HG02798 (cell line): ENCODE data around the gene GPR17.
A peak's percentile ranks its signal among the peaks of the same experiment; 100 is the strongest.

Experiments used
- ATAC-seq: cut with Tn5 transposase; IDR thresholded peaks from one replicate; pipeline ENCODE4 v1.9.1; 2021; ENCODE audit warnings: mild to moderate bottlenecking; ENCODE audit not compliant: unreplicated experiment, poor library complexity

The GPR17 gene

DNA sequence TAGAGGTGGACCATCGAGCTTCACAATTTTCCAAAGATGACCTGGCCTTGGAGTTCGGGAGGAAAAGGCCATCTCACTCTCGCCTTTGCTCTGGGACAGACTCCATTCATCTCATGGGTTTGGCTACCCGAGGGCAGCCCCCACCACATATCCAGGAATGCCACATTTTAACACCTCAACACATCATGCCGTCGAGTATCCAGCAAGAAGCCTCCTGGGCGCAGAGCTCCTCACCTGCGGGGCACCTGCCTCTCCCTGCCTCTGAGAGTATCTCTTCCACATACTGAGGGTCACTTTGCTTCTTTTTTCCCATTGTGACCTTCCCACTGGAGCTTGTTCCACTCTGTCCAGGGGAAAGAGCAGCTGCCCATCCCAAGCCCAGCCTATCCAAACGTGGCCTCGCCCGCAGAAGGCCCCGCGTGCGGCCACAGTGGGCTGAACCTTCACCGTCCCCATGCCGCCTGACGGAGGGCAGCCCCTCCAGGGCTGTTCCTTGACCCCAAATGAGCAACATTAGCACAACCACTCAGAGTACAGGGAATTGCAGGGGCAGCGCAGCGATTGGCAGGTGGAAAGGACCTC is 34.8 kb downstream of the GPR17 start:
- ATAC-seq: no peak

- no peak for ATAC-seq
Observed at GRCh38 chr2:127681288-127681804, 35.4 kb downstream of the GPR17 start.

GRCh38 chr2:127681976-127682857 is 36.3 kb downstream of the GPR17 start:
- no peak for ATAC-seq

DNA sequence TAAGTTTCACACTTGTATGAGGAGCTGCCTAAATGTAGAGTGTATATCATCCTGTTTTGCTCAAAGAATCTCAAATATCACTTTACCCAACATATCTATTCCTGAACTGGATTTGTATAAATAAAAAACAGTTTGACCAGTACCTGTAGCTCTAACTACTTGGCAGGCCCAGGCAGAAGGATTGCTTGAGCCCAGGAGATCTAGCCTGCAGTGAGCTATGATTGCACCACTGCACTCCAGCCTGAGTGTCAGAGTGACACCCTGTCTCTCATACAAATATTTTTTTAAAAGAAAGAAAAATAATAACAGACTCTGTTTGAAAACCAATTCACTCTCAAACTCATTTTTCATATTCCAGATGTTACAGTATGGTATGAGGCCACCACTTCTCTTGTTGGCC is 37.1 kb downstream of the GPR17 start:
- ATAC-seq: no peak

DNA sequence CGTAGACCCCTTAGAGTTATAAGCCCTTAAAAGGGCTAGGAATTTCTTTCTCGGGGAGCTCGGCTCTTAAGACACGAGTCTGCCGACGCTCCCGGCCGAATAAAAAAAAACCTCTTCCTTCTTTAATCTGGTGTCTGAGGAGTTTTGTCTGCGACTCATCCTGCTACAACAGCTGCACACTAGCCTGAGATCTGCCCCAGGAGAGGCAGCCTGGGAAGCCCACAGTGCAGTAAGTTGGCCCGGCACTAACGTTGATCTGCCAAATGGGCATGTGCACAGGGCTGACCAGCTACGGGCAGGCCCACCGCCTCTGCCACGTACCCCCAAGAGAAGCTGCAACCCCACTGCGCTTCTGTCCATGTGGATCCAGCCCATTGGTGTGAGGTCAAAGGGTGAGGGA is 37.8 kb downstream of the GPR17 start:
- no peak for ATAC-seq

DNA sequence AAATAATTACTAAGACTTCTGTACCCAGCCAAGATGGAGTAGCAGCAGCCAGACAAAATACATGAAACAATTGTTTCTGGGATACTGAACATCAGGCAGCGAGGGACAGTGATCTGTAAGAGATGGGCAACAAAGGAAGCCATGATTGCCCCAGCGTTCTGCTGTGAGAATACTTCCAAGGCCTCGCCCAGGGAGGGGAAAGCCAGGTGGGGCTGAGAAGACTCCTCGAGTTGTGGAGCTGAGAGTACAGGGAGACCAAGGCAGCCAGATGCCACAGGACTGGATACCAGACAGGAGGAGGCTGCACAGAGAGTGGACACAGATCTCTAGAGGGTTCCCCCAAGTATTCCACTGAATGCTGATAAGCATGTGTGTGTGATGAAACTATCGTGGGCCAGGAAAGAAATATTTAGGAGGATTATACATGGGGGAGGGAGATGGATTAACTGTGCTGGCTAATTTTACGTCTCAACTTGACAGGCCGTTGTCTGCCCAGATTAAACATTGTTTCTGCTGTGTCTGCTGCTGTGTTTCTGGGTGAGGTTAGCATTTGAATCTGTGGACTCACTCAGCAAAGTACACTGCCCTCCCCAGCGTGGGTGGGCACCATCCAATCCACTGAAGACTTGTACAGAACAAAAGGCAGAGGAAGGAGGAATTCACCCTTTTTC is 39.6 kb downstream of the GPR17 start:
- ATAC-seq: no peak

DNA sequence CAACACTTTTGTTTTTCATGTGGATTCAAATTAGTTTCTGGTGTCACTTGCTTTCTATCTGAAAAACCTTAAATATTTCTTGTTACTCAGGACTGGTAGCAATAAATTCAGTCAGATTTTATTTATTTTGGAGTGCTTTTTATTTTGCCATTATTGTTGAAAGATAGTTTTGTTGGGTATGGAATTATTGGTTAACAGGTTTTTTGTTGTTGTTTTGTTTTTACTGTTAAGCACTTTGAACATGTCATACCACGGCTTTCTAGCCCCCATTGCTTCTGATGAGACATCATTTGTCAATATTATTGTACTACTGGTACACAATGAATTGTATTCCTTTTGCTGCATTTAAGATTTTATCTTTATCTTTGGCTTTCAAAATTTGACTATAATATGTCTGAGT is 42.5 kb downstream of the GPR17 start:
- ATAC-seq: no peak

DNA sequence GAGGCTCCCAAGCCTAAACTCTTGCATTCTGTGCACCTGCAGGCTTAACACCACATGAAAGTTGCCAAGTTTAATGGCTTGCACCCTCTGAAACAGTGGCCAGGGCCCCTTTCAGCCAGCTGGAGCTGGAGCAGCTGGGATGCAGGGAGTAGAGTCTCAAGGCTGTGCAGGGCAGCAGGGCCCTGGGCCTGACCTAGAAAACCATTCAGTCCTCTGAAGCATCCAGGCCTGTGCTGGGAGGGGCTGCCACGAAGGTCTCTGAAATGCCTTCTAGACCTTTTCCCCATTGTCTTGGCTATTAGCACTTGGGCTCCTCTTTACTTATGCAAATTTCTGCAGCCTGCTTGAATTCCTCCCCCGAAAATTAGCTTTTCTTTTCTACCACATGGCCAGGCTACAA is 44.7 kb downstream of the GPR17 start:
- no peak for ATAC-seq

DNA sequence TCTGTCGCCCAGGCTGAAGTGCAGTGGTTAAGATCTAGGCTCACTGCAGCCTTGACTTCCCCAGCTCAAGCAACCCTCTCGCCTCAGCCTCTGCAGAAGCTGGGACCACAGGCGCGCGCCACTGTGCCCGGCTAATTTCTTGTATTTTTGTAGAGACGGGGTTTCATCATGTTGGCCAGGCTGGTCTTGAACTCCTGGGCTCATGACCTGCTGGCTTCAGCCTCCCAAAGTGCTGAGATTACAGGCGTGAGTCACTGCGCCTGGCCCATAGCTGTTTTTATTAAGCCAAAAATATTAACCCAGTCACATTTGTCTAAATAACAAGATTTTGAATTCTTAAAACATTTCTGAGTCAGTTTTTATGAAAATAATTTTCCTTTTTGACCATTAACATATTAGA is 49.0 kb downstream of the GPR17 start:
- no peak for ATAC-seq

DNA sequence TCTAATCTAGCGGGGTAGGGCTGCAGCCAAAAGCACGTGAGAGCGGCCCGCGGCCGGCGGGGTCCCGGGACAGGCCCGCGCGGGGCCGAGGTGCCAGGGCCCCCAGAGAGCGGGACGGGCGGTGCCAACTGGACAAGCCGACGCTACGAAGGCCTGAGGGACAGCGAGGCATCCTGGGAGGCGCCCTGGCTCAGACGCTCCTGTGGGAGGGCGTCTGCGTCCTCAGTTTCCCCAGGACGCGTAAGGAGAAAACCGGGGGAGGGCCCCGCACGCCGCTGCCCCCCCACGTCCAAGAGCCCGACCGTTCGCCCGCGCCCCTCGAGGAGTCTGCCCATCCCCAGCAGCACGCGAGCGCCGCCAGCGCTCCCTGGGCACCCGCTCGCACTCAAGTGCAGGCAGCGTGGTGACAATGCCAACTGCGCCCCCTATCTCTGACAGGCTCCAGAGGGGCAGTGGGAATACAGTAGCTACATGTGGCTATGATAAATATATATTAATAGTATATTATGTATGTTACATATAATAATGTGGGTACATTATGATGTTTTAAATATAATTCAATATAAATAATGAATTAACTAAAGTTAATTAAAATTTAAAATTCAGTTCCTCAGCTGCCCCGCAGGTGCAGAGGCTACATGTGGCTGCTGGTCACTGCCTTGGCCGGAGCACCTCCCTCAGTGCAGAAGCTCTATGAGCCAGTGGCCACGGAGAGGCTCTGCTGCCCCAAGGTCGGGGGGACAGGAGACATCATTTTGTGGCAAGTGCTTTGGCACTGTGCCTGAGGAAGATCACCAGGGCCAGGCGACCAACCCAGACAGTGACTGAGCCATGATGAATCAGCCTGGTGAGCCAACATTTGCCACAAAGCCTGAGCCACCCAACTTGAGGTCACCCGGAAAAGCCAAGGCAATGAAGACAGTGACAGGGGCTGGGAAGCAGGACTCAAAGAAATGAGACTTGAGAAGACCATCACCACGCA is 49.8 kb downstream of the GPR17 start:
- ATAC-seq: no peak

DNA sequence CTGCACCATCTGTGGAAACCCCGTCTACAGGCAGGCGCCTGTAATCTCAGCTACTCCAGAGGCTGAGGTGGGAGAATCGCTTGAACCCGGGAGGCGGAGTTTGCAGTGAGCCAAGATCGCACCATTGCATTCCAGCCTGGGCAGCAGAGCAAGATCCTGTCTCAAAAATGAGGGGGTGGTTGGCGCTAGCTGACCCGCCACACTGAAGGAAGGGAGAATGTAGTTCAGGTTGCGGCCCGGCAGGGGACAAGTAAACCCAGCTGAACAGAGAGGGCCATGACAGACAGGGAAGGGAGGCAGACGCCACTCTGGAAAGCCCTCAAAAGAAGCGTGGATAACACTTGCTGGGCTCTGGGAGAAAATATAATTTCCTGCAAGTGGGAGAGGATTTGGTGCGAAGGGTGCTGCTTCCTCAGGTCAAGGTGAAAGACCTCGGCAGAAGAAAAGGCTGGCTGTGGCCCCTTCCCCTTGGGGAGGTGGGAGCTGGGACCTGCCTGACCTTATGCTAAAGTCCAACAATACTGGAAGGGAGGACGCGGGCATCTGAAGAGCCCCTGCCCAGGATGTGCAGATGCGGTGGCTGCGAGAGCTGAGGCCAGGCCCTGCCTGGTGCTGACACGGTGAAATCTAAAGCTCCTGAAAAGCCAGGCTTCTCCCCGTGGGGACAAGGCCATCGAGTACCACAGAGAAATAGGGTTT is 51.7 kb downstream of the GPR17 start:
- no peak for ATAC-seq

- ATAC-seq: no peak
Observed at GRCh38 chr2:127698553-127699355, 52.8 kb downstream of the GPR17 start.

DNA sequence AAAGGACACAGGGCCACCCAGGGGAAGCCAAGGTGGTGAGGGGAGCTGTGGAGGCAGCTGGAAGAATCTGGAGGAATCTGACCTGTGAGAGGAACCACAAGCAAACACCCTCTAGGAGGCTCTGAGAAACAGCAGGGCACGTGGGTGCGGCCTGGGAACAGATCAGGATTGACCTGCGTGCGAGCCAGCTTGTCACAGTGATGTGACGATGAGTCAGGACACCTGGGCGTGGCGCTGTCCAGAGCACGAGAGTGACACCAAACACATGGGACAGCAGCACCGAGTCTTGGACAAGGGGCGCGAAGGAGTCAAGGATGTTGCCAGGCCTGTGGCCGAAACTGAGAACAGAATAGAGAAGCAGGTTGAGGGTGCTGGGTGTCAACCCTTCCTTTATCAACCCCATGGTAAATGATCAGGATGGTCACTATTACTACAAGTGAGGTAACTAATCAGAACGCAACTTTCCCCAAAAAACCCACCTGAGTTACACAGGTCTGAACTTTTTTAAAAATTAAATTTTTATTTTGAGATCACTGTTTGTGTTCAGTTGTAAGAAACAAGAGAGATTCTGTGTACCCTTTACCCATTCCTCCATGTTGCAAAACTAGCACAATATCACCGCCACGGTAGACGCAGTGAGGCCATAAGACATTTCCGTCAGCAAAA is 54.7 kb downstream of the GPR17 start:
- peak; percentile 57 for ATAC-seq

GRCh38 chr2:127701193-127701650 is 55.3 kb downstream of the GPR17 start, which contains the start of gene SFT2D3:
Gene SFT2D3, plus strand, starts transcription at chr2:127701497. Its CDS starts 32 bp downstream, at chr2:127701529.
- ATAC-seq: peak; percentile 78

DNA sequence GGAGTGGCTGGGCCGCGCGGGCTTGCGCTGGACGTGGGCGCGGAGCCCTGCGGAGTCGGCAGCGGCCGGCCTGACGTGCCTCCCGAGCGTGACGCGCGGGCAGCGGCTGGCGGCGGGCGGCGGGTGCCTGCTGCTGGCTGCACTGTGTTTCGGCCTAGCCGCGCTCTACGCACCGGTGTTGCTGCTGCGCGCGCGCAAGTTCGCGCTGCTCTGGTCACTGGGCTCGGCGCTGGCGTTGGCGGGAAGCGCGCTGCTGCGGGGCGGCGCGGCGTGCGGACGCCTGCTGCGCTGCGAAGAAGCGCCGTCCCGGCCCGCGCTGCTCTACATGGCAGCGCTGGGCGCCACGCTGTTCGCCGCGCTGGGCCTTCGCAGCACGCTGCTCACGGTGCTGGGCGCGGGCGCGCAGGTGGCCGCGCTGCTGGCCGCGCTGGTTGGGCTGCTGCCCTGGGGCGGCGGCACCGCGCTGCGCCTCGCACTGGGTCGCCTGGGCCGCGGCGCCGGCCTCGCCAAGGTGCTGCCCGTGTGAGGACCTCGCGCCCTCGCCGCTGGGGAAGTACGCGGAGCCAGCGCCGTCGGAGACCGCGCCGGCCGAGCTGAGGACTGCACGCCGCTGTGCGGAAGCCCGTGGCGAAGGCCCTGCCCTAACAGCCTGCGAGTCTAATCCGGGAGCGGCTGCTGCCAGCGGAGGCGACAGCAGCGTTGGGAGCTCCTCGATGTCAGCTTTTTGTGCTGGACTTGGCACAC is 55.9 kb downstream of the GPR17 start:
- ATAC-seq: peak; percentile 52
